ENCODE results near the gene OPRD1.

- TF ChIP-seq CTCF (conservative IDR thresholded peaks at IDR 0.05; ENCODE audit: low read depth, low read length), result no peak
- TF ChIP-seq EZH2 (IDR thresholded peaks at IDR 0.05; ENCODE audit: borderline replicate concordance, low read depth, low read length, poor library complexity, severe bottlenecking), result no peak
Observed at GRCh38 chr1:28819020-28819419, 7.0 kb downstream of the OPRD1 start.

Measured in A673 (cell line).